AML-193 (cell line): Measurements from ENCODE around the gene DCAF5.

Experiments used
- DNase-seq, 2 experiments: peaks; one replicate each; lab custom pipeline; 2025; lab: John Stamatoyannopoulos, UW

Gene DCAF5

GRCh38 chr14:69005432-69006148 is 147.3 kb downstream of the DCAF5 start:
- DNase-seq = no peak

GRCh38 chr14:69004731-69005431 is 148.0 kb downstream of the DCAF5 start:
- DNase-seq = no peak

- no peak for DNase-seq
Observed at GRCh38 chr14:69003626-69004025, 149.3 kb downstream of the DCAF5 start.

- DNase-seq = peak; percentile 5 to 10
Observed at GRCh38 chr14:69002069-69002468, 150.8 kb downstream of the DCAF5 start.

- DNase-seq = no peak
Observed at GRCh38 chr14:69001375-69001774, 151.5 kb downstream of the DCAF5 start.
